Activated CD4-positive, alpha-beta T cell treated with anti-CD3 and anti-CD28 coated beads for 1 hour (primary cell): ENCODE results near the gene HEXIM2.
"Not testable (repeated sequence)": the region's sequence is repeated elsewhere in the genome, so short reads cannot be mapped to it uniquely, and the experiment has no call there.

Source experiments
- DNase-seq: peaks from one replicate; pipeline ENCODE4 v3.0.0-alpha.2; 2020

Gene HEXIM2, protein sequence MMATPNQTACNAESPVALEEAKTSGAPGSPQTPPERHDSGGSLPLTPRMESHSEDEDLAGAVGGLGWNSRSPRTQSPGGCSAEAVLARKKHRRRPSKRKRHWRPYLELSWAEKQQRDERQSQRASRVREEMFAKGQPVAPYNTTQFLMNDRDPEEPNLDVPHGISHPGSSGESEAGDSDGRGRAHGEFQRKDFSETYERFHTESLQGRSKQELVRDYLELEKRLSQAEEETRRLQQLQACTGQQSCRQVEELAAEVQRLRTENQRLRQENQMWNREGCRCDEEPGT

DNA sequence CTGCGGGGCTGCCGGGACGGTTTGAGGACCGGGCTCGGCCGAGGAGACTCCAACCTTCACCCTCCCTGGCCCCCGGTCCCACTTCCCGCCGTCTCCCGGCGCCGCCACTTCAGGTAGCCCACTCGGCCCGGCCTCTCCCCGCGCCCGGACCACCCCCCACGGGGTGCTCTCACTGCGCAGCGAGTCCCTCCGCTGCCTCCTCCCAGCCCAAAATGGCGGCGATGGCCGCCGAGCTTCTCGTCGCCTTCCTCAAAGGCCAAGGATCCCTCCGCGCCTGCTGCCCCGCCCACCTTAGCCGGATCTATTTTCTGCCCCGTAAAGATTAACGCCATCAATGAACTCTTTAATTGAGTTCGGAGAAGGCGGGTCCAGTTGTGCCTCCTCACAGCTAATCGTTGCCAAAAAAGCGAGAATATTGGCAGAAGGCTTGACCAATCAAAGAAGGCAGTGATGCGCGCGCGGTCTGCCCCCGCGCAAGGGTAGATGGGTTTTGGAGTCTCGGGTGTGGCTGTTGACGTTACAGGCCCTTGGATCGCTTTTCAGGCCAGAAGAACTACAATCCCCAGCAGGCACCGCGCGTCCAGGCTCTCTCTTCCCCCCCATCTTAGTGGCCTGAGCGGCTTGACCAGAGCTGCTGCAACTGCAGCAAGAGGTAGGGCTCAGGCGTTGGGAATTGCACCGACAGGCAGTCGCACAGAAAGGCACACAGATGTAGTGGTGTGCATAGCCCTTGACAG is at the start of gene HEXIM2:
Gene HEXIM2 (plus strand): TSS at position 588 of the 737 bp plus-strand sequence. CDS start 919 bp downstream, outside the sequence.
- peak; percentile 97 for DNase-seq

DNA sequence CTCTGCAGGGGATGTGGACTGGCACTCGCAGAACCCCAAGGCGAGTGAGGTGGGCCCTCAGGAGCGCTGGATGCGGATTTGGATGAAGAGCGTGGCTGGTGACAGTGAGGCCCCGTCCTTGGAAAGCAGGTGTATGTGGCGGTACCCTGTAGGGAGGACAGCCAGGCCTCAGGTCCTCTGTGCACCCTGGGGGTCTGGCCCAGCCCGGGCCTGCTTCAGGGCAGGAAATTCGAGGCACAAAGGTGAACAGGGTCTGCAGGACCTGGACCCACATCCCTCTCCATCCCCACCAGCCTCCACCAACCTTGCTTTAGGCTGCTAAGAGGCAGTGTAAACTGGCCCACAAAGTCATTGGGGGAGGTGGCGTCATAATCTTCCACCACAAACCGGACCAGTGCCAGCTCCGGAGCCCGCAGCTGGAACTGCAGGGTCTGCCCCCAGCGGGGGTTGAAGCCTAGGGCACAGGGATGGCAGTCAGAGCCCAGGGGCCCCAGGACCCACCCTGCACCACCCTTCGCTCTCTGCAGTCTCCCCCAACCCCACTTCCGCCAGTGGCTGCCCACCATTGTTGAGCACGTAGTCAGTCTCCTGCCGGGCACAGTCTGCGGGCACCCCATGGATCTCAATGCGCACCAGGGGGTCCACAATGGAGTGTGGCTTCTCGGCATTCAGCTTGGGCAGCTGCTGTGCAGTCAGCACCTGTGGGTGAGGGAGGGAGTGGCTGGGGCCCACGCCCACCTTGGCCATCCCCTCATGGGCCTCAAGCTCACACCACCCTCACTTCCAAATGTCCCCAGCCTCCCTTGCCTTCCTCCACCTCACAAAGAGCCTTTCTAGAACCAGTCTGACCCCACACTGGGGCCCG is 48.9 kb upstream of the HEXIM2 start:
- DNase-seq, result no peak

DNA sequence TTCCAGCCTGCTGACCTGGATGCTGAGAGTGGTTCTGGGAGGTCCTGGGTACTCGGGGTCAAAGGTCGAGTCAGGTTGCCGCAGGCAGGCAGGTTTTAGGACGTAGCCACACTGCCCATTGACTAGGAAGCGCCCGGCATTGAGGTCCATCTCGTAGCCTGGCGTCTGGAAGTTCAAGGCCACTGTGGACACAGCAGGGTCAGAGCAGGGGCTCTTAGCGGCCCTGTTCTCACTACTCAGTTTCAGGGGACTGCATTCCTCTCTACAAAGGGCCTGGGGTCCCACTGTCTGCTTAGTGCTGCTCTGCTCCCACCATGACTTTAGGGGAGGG is 48.3 kb upstream of the HEXIM2 start:
- DNase-seq, result no peak

DNA sequence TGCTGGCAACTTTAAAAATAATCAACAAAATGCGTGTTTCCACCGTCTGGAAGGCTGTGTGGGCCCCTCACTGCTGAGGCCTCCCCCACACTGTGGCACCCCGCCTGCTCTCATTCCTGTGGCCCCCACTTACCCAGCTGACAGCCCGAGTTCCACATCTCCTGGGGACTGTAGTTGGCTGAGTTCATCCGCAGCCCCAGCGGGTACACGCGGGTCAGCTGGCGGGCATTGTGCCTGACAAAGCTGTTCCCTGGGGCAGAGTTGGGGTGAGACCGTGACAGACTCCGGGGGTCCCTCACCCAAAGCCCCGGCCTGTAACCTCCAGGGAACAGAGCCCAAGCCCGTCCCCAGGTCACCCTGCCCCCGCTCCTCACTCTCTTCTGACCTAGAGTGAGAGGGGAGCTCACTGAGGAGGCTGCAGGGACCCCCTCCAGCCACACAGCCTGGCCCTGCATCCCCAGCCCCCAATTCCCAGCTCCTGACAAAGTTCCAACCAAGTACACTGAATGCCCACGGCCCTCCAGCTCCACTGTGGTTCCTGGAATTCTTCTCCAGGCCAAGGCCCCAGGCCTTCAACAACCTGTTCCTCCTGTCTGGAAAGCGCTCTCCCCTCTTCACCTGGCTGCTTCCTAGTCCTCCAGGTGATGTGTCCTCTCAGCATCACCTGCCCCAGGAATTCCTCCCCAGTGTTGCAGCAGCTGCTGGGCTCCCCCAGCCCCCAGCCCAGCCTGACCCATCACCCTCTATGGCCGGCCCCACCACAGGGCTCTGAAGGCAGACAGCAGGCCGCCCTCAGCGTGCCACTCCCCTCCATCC is 47.4 kb upstream of the HEXIM2 start:
- no peak for DNase-seq

DNA sequence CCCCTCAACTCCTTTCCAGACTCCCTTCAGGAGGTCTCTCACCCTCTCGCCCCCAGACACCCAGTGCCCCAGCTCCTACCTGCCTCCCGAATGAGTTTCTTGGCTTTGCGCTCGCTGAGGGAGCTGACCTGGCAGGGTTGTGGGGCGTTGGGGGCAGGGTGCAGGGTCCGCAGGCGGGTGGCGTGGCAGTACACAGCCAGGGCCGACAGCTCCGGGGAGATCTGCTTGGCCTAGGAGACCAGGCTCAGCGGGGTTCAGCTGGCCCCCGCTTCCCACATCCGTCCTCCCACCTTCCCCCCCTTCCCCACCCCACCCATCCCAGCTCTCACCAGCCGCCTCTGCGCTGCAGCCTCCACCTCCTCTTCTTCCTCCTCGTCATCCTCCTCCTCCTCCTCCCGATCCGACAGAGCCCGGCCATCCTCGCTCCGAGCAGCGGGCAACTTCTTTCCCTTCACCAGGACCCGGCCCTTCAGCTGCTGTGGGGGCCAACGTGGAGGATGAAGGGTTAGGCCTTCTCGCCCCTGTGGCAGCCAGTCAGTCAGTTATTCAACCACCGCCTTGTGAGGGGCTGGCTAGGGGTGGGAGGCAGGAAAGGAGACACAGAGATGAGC is 46.6 kb upstream of the HEXIM2 start:
- no peak for DNase-seq

DNA sequence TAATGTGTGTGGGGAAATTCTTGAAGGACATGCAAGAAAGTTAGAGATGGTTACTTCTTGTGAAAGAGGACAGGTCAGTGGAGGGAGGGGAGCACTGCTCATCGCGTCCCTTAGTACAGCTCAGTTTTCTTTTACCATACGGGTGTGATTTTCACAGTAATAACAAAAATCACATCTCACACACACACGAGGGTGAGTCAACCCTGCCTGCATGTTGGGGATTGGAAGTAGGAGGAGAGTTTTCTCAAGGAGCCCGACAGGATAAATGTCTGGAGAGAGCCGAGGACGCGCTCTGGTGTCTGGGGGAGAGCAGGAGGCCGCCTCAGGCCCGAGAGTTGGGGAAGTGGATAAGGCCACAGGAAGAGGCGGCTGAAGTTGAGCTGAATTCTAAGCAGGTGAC is 45.8 kb upstream of the HEXIM2 start:
- DNase-seq, result no peak

DNA sequence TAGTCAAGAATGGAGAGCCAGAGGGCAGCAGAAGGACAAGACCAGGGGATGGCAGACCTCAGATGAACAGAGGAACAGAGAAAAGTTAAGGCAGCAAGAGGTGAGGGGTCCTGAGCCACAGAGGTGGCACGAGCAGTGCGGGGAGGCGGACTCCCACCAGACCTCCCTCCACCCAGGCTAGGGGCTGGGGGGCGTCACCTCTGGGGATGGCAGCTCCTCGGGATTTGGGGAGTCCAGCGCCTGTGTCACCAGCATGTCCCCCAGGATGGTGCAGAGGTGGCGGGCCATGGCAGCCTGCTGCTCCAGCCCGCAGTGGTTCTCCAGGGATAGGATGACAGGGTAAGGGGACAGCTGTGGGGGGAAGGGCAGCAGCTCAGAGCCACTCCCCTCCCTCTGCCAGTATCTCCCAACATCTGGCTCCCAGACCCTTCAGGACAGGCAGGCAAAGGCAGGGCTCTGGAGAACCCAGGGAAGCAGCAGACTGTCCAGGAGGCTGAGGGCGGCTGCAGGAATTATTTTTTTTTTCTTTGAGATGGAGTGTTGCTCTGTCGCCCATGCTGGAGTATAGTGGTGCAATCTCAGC is 45.1 kb upstream of the HEXIM2 start:
- DNase-seq, result no peak

DNA sequence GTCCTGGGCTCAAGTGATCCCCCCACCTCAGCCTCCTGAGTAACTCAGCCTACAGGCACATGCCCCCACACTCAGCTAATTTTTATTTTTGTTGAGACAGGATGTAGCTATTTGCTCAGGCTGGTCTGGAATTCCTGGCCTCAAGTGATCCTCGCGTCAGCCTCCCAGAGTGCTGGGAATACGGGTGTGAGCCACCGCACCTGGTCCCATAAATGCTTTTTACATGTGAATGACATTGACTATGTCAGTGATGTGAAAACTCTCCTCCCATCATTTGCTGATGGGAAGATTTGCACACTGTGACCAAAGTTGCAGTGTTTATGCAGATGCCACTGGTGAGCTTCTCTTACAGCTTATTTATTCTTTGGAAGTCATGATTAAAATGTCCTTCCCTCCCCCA is 44.3 kb upstream of the HEXIM2 start:
- no peak for DNase-seq

DNA sequence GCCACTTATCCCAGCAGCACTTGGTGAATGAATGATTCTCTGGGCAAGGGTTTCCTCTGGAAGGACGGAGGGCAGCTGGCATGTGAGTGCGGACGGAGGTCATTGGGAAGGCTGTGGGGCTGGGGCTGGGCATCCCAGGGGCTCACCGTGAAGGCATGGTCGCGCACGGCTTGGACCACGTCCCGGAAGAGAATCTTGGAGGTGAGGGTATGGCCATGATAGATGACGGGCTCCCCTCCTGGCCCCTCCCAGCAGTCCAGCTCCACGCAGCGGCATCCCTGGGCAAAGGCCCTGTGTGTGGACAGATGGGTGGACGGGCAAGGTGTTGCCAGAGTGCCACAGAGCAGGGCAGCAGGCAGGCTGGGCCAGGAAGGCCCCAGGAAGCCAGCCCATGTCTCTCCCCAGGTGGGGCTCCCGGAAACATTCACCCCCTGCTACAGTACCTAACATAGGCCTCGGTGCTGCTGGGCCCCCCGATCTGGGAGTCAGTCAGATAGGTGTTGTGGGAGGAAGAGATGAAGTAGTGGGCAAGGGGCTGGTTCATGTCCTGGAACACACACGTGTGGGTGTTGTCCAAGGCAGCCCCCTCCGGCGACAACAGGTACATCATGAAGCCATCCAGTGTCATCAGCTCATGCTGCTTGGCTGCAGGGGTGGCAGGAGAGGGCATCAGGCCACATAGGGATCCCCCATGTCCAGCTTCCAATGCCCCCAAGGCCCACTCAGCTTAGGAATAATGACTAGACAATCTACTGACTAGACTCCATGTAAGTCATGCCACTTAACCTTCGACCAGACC is 43.6 kb upstream of the HEXIM2 start:
- DNase-seq, result no peak

DNA sequence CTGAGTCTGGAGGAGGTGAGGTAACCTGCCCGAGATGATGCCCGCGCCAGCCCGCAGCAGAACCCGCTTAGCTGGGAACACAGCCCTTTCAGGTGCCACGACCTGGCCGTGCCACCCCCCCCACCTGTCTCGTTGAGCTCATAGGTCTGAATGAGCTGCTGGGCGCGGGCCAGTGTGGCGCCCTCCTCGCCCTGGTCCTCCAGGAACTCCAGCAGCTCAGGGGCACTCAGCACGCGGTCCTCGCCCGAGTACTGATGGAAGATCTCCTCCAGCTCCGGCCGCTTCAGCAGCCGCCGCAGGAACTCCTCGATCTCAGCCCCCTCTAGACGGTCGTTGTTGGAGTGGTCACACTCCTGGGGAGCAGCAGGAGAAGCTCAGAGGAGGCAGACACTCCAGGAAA is 43.0 kb upstream of the HEXIM2 start:
- no peak for DNase-seq

DNA sequence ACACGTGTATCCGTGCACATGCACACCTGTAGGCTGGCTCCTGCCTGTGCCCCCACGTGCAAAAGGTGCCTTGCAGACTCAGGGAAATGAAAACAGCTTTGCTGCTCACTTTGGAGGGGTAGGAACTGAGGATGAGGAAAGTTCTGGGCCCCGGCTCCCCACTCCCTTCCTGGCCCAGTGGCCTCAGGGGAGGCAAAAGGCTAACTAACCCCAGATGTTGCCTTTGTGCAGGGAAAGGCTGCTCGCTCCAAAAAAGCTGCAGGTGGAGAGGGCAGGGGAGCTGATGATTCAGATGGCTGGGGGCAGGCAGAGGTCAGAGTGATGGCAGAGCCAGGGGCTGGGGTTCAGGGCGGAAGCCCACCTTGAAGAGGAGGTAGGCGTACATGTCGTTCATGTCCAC is 41.7 kb upstream of the HEXIM2 start:
- no peak for DNase-seq

DNA sequence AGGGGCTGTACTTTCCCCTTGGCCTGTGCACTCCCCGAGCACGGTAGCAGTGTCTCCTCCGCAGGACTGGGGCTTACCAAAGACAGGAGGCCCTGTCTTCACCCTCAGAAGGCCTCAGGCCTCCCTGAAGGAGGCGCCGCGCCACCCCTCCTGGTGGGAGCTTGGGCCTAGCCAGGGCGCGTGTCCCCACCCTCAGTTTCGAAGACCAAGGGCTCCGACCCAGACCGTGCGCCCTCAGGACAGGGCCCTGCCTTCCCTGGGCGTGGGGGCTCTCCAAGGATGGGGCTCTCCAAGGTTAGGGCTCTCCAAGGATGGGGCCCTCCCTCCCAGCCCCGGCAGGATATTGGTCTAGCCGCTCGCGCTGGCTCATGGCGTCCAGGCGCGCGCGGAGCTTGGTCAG is 41.1 kb upstream of the HEXIM2 start:
- DNase-seq, result no peak

DNA sequence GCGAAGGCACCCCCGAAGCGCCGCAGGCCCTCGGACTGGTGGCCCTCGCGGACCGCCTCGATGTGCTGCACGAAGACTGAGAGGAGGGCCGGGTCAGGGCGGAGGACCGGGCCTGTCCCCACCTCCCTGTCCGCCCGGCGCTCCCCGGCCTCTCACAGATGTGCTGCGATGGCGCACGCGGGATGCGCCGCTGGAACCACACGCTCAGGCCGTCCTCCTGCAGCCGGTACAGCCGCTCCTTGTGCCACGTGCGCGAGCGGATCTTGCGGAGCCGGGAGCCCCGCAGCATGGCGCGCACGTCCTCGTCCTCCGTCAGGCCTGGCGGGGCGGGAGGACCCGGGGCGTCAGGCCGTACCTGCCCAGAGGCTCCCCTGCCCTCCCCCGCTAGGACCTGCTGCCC is 40.6 kb upstream of the HEXIM2 start:
- no peak for DNase-seq

DNA sequence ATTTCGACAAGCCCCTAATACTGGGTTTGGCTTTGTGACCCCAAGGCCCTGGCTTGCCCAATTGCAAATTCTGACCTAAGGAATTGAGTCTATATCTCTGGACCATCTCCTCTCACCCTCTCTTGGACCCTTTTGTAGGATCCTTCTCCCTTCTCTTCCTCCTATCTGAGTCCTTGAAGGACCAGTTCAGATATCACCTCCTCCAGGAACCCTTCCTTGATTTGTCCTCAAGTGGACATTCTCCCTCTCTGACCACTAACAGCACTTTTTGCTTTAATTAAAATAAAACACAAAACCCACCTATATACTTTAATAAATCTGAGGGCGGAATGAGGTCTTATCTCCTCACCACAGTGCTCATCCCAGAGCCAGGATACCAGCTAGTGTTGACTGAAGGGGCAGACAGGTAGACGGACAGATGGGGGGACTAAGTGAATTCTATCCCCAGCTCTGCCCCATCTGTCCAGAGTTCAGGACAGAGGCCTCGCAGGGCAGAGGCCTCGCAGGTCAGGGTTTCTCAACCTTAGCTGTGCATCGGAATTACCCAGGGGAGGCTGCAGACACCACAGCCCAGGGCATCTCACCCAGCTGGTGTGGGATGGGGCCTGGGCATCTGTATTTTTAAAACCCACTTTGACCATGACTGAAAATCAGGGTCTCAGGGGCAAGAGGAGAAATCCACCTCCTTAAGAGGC is 38.5 kb upstream of the HEXIM2 start:
- no peak for DNase-seq

DNA sequence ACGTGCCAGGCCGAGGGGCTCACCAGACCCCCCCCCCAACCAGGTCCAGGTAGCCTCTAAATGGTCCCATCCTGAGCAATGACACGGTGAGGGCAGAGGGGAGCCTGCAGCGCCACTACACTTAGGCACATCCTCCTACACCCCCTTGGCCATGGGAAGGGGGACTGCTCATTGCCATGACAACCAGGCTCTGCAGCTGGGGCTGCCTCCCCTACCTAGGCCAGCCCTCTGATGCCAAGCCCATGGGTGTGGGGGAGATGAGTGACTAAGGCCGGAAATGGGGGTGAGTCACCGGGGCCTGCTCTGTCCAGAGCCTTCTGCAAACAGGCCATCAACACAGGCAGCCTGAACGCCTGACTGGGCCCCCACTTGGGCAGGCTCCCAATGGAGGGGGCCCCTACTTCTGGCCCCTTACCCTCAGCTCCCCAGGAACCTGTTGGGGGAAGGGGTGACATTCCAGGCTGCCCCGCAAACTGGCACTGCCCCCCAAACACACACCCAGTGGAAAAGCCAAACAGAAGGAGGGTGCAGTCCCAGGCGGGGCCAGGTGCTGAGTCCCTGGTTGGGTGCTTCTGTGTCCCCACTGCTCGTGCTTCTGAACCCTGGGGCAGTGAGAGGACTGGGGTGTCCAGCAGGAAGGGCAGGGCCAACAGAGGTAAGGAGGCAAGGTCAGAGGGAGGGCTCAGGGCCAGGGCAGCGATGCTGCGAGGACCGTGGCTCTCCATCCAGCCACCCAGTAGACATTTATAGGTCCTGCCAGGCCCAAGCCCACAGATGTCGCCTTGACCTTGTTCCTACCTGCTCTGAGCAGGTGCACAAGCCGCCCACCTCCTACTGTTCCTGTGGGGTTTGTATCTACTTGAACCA is 37.5 kb upstream of the HEXIM2 start:
- no peak for DNase-seq

DNA sequence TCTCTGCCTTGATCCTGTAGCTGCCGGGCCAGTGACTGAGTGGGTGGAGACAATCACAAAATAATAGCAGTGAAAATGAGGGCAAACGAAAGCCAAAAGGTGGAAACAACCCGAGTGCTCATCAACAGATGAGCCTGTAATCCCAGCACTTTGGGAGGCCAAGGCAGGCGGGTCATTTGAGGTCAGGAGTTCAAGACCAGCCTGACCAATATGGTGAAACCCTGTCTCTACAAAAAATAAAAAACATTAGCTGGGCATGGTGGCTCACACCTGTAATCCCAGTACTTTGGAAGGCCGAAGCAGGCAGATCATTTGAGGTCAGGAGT is 36.9 kb upstream of the HEXIM2 start:
- not testable (repeated sequence) for DNase-seq

DNA sequence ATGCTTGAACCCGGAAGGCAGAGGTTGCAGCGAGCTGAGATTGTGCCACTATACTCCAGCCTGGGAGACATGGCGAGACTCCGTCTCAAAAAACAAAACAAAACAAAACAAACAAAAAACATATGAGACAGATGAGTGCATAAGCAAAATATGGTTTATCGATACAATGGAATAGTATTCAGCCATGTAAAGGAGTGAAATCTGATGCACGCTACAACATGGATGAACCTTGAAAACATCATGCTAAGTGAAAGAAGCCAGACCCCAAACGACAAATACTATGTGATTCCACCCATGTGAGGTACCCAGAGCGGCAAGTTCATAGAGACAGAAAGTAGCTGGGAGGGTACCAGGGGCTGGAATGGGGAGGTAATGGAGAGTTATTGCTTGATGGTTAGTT is 36.2 kb upstream of the HEXIM2 start:
- no peak for DNase-seq

DNA sequence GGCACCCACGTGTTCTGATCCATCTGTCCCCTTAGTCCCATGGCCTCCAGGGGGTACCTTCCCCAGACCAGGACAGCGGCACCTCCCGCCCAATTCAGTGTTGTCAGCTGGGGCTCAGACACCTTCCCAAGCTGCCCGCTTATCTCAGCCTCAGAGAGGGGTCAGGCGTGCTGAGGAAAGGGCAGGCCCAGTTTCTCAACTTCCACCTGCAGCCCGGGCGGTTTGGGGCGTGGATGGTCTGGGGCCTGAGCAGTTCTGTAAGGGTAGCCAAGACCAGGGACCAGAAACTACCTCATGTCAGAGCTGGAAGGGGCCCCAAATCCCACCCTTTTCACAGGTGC is 34.5 kb upstream of the HEXIM2 start:
- DNase-seq, result no peak

DNA sequence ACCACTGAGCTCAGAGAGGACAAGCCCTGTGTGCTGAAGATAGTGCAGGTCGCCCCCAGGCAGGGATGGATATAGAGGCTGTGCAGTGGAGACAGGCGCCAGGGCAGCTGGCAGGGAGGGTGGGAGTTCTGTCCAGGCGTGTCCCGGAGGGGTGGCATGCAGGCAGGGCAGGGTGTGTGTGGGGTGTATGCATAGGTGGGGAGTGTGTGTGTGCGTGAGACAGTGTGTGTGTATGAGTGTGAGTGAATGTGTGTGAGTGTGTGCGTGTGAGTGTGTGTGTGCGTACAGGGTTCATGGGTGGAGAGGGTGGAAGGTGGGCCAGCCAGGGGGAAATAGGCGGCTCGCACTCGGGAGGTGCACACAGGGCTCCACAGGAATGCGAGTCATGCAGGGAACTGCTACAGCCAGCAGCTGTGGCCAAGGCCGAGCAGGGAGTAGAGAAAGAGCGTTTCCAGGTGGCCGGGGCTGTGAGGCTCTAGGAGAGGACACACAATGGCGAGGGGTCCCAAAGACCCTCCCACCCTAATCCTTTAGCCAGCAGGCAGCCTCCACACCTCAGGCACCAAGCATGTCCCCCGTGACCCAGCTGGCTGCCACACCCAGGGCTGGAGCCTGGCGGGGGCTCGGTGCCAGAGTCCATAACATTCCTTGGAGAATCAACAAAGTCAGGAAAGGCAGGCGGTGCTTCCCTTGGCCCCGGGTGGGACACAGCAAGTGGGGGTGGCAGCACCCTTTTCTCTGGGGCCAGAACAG is 34.0 kb upstream of the HEXIM2 start:
- no peak for DNase-seq
